Renal cortex interstitium (tissue), 11 donors: ENCODE measurements around the gene DHFR. TPM values are rescaled to one million over a fixed set of nuclear protein-coding genes. Genes with fewer than 3 reads are reported as not detected.
A peak's percentile ranks its signal among the peaks of the same experiment; 100 is the strongest.
"Not testable (repeated sequence)": the region's sequence is repeated elsewhere in the genome, so short reads cannot be mapped to it uniquely, and the experiment has no call there.

Experiments
- DNase-seq, 11 donors: peaks; one replicate each; pipeline ENCODE4 v3.0.0-alpha.2; 2013; ENCODE audit warnings: low read depth in 9 of 11, low spot score in 4 of 11; ENCODE audit errors: extremely low read depth in 1 of 11
- polyA plus RNA-seq, 3 donors: library from polyadenylated mRNA; unstranded; fragments of 120-200 nt; gene quantifications; one replicate each; pipeline ENCODE4 v1.2.1, GENCODE V29; 2013; ENCODE audit not compliant: insufficient read length in 3 of 3

The DHFR gene
- polyA plus RNA-seq, 3 donors, result 59.1 to 80.5 (median 74.6) TPM

GRCh38 chr5:80667384-80667783 lies 12.6 kb upstream of the DHFR start:
- no peak for DNase-seq

- no peak for DNase-seq
These were observed 10.3 kb upstream of the DHFR start for GRCh38 chr5:80665057-80665456.

GRCh38 chr5:80662108-80662507 lies 7.3 kb upstream of the DHFR start:
- no peak for DNase-seq

GRCh38 chr5:80660661-80661060 lies 5.9 kb upstream of the DHFR start:
- DNase-seq, result not testable (repeated sequence)

- no peak for DNase-seq
These were observed 4.3 kb upstream of the DHFR start for GRCh38 chr5:80659106-80659505.

- no peak for DNase-seq
These were observed 1.6 kb upstream of the DHFR start for GRCh38 chr5:80656425-80656824.

- no peak for DNase-seq
These were observed 520 bp upstream of the DHFR start for GRCh38 chr5:80655231-80655774.

- DNase-seq, result peak in 2 of 11 donors; percentile 4 to 20
These were observed 761 bp downstream of the DHFR start for GRCh38 chr5:80654054-80654390.

GRCh38 chr5:80653502-80653901 lies 1.3 kb downstream of the DHFR start:
- DNase-seq, result no peak

GRCh38 chr5:80646926-80647325 lies 7.9 kb downstream of the DHFR start:
- no peak for DNase-seq

GRCh38 chr5:80644900-80645299 lies 9.9 kb downstream of the DHFR start:
- no peak for DNase-seq

GRCh38 chr5:80641353-80641752 lies 13.4 kb downstream of the DHFR start:
- DNase-seq, result no peak

- no peak for DNase-seq
These were observed 20.6 kb downstream of the DHFR start for GRCh38 chr5:80634193-80634592.

GRCh38 chr5:80632700-80633099 lies 22.1 kb downstream of the DHFR start:
- no peak for DNase-seq

- no peak for DNase-seq
These were observed 23.2 kb downstream of the DHFR start for GRCh38 chr5:80631278-80632259.

GRCh38 chr5:80629281-80629680 lies 25.5 kb downstream of the DHFR start:
- DNase-seq, result no peak

- DNase-seq, result no peak
These were observed 29.6 kb downstream of the DHFR start for GRCh38 chr5:80625230-80625629.

- no peak for DNase-seq
These were observed 30.8 kb downstream of the DHFR start for GRCh38 chr5:80623999-80624398.

GRCh38 chr5:80622756-80623155 lies 32.0 kb downstream of the DHFR start:
- no peak for DNase-seq

- no peak for DNase-seq
These were observed 34.6 kb downstream of the DHFR start for GRCh38 chr5:80620211-80620610.

GRCh38 chr5:80619086-80619485 lies 35.7 kb downstream of the DHFR start:
- DNase-seq, result no peak
